Activated CD4-positive, alpha-beta T cell treated with anti-CD3 and anti-CD28 coated beads, Interleukin-2, Interleukin-4, amounts not matched to agents 100 ng/mL and 50 ng/mL, durations not matched to agents 16 hours and 8 hours (primary cell): ENCODE results near the gene KAT6B.

Source experiments
- DNase-seq: peaks from one replicate; pipeline ENCODE4 v3.0.0-alpha.2; 2020; ENCODE audit warnings: low spot score

Gene KAT6B

GRCh38 chr10:75015442-75015841, 189.0 kb downstream of the KAT6B start:
- no peak for DNase-seq

GRCh38 chr10:75016325-75016724, 189.9 kb downstream of the KAT6B start:
- DNase-seq, result no peak

GRCh38 chr10:75018251-75018650, 191.9 kb downstream of the KAT6B start:
- DNase-seq, result no peak

GRCh38 chr10:75018686-75019307, 192.4 kb downstream of the KAT6B start:
- DNase-seq, result no peak

- DNase-seq, result no peak
Observed at GRCh38 chr10:75019370-75019769, 193.0 kb downstream of the KAT6B start.

- no peak for DNase-seq
Observed at GRCh38 chr10:75020168-75020567, 193.8 kb downstream of the KAT6B start.

GRCh38 chr10:75021379-75022249, 195.2 kb downstream of the KAT6B start:
- no peak for DNase-seq

- DNase-seq, result no peak
Observed at GRCh38 chr10:75023074-75023473, 196.7 kb downstream of the KAT6B start.

GRCh38 chr10:75024971-75025523, 198.6 kb downstream of the KAT6B start:
- DNase-seq, result no peak

- no peak for DNase-seq
Observed at GRCh38 chr10:75028049-75028448, 201.6 kb downstream of the KAT6B start.

GRCh38 chr10:75028748-75029147, 202.3 kb downstream of the KAT6B start:
- DNase-seq, result no peak

GRCh38 chr10:75029420-75029819, 203.0 kb downstream of the KAT6B start:
- DNase-seq, result no peak

GRCh38 chr10:75029857-75030256, 203.5 kb downstream of the KAT6B start:
- DNase-seq, result no peak

- no peak for DNase-seq
Observed at GRCh38 chr10:75030371-75030770, 204.0 kb downstream of the KAT6B start.

GRCh38 chr10:75032119-75032518, 205.7 kb downstream of the KAT6B start:
- no peak for DNase-seq

- no peak for DNase-seq
Observed at GRCh38 chr10:75032813-75033212, 206.4 kb downstream of the KAT6B start.

- DNase-seq, result no peak
Observed at GRCh38 chr10:75033399-75034130, 207.2 kb downstream of the KAT6B start.

GRCh38 chr10:75034131-75034512, 207.7 kb downstream of the KAT6B start:
- peak; percentile 38 for DNase-seq

- no peak for DNase-seq
Observed at GRCh38 chr10:75034714-75035258, 208.4 kb downstream of the KAT6B start.

- DNase-seq, result no peak
Observed at GRCh38 chr10:75035975-75036708, 209.7 kb downstream of the KAT6B start.
